ENCODE measurements around the gene KIF3A. TPM values are rescaled to one million over a fixed set of nuclear protein-coding genes. Genes with fewer than 3 reads are reported as not detected.

Gene KIF3A
- polyA plus RNA-seq, 1 of the 3 experiments (the other 2 are of a cell fraction): 5.1 TPM

DNA sequence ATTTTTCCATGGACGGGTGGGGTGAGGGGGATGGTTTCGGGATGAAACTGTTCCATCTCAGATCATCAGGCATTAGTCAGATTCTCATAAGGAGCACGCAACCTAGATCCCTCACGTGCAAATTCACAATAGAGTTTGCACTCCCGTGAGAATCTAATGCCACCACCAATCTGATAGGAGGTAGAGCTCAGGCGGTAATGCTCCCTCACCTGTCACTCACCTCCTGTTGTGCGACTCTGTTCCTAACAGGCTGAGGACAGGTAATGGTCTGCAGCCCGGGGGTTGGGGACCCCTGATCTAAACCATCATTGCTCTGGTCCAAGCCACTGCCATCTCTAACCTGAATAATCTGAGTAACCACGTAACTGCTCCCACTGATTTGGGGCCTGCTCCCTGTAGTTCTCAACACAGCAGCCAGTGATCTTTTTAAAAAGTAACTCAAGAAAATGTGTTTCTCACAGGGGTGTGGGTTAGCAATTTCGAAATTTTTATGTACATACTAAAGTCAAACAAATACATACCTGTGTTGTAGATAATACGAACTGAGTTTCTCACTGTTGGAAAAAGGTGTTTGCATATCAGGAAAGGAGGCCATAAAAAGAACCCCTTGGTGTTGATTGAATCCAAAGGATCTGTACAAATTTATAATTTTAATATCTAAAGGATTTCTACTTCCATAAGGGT lies 90.6 kb downstream of the KIF3A start (continued):
- TF ChIP-seq, protein P1, sequence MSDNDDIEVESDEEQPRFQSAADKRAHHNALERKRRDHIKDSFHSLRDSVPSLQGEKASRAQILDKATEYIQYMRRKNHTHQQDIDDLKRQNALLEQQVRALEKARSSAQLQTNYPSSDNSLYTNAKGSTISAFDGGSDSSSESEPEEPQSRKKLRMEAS (IDR thresholded peaks at IDR 0.05; ENCODE audit: low read depth): no peak
- TF ChIP-seq, protein P2, sequence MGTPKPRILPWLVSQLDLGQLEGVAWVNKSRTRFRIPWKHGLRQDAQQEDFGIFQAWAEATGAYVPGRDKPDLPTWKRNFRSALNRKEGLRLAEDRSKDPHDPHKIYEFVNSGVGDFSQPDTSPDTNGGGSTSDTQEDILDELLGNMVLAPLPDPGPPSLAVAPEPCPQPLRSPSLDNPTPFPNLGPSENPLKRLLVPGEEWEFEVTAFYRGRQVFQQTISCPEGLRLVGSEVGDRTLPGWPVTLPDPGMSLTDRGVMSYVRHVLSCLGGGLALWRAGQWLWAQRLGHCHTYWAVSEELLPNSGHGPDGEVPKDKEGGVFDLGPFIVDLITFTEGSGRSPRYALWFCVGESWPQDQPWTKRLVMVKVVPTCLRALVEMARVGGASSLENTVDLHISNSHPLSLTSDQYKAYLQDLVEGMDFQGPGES (IDR thresholded peaks at IDR 0.05; ENCODE audit: low read depth, low read length): no peak
- TF ChIP-seq CHD2 (IDR thresholded peaks at IDR 0.05; ENCODE audit: low read length, partially characterized antibody): no peak
- no peak for TF ChIP-seq NFIC (IDR thresholded peaks at IDR 0.05; ENCODE audit: borderline replicate concordance)

GRCh38 chr5:132644177-132644576 lies 93.2 kb downstream of the KIF3A start:
- H3K79me2 ChIP-seq (ENCODE audit: insufficient read depth): no peaks in the 10 kb centered on the region
- H3K9me2 ChIP-seq: no peaks in the 10 kb centered on the region
- no peak overlapping the region for H2AFZ ChIP-seq (ENCODE audit: low read depth)
- H3K27me3 ChIP-seq (ENCODE audit: insufficient read depth): no peaks in the 10 kb centered on the region
- H3K4me3 ChIP-seq (ENCODE audit: low read depth in 2 of 2, low read length in 1 of 2): no peak overlapping the region
- CTCF ChIA-PET: interaction anchor here (0.7 to 1.5 kb wide), 3 partner anchors 52 to 138 kb away, joined by 3 to 5 read pairs (median 4); no protein-coding TSS in a partner anchor
- no peak for TF ChIP-seq RXRA (IDR thresholded peaks at IDR 0.05; ENCODE audit: borderline replicate concordance, low read depth)
- no peak for TF ChIP-seq YY1 (IDR thresholded peaks at IDR 0.05; ENCODE audit: low read depth)
- TF ChIP-seq REST (IDR thresholded peaks at IDR 0.05; ENCODE audit: low read depth, low read length): no peak
- no peaks in the 10 kb centered on the region for H4K20me1 ChIP-seq (ENCODE audit: insufficient read depth)
- no peak for DNase-seq
- no peak overlapping the region for H3K4me2 ChIP-seq
- no peaks in the 10 kb centered on the region for H3F3A ChIP-seq (replicated peaks; ENCODE audit: insufficient read depth)
- H3K27ac ChIP-seq (ENCODE audit: low read depth in 2 of 2, low read length in 1 of 2): no peak overlapping the region
- POLR2A ChIA-PET: no interaction called here
- H3K4me1 ChIP-seq (ENCODE audit: control insufficient read depth in 1 of 2, insufficient read depth in 2 of 2, low read depth in 1 of 2, low read length in 1 of 2): no peaks in the 10 kb centered on the region
- no peaks in the 10 kb centered on the region for H3K9me3 ChIP-seq
- peaks cover 33 to 49% of the 10 kb centered on the region in 2 experiments for H3K36me3 ChIP-seq (replicated peaks in 1 of 2; ENCODE audit: control insufficient read depth in 1 of 2, insufficient read depth in 2 of 2, low read length in 1 of 2)
- H3K9ac ChIP-seq: no peak overlapping the region

Other genes with a start within 250 kb of the KIF3A start
- 13.8 and 15.2 TPM in 2 replicates for gene IRF1, start 246.8 kb downstream of the KIF3A start, polyA plus RNA-seq (2012; rRNA removed)
- gene IL5, start 194.0 kb downstream of the KIF3A start, polyA plus RNA-seq (2012; rRNA removed): not detected in 2 replicates
- gene RAD50, start 180.6 kb downstream of the KIF3A start, polyA plus RNA-seq (2012; rRNA removed): 20.0 and 25.7 TPM in 2 replicates
- 0.05 and 0.08 TPM in 2 replicates for gene IL13, start 79.4 kb downstream of the KIF3A start, polyA plus RNA-seq (2012; rRNA removed)
- not detected in 2 replicates for gene IL4, start 63.6 kb downstream of the KIF3A start, polyA plus RNA-seq (2012; rRNA removed)
- gene CCNI2, start 9.9 kb upstream of the KIF3A start, polyA plus RNA-seq (2012; rRNA removed): 0.05 and 0.34 TPM in 2 replicates
- 54.9 and 57.6 TPM in 2 replicates for gene SEPTIN8, start 39.7 kb upstream of the KIF3A start, polyA plus RNA-seq (2012; rRNA removed)
- gene SOWAHA, start 75.8 kb upstream of the KIF3A start, polyA plus RNA-seq (2012; rRNA removed): 0.23 and 0.30 TPM in 2 replicates
- 3.8 and 4.8 TPM in 2 replicates for gene SHROOM1, start 93.1 kb upstream of the KIF3A start, polyA plus RNA-seq (2012; rRNA removed)
- gene GDF9, start 128.9 kb upstream of the KIF3A start, polyA plus RNA-seq (2012; rRNA removed): 0.82 and 1.2 TPM in 2 replicates
- 510 and 694 TPM in 2 replicates for gene UQCRQ, start 129.1 kb upstream of the KIF3A start, polyA plus RNA-seq (2012; rRNA removed)
- 0.63 and 0.64 TPM in 2 replicates for gene LEAP2, start 136.1 kb upstream of the KIF3A start, polyA plus RNA-seq (2012; rRNA removed)
- 8.1 and 11.9 TPM in 2 replicates for gene AFF4, start 226.1 kb upstream of the KIF3A start, polyA plus RNA-seq (2012; rRNA removed)

All from SK-N-SH (cell line).